Measurements from ENCODE around the gene EDRF1. TPM values are rescaled to one million over a fixed set of nuclear protein-coding genes. Genes with fewer than 3 reads are reported as not detected.

EDRF1 gene
- total and polyA plus RNA-seq, 2 of the 8 experiments (the other 6 are each of a cell fraction or from before 2014, with no cell fraction given) = 19.9 to 37.8 TPM

DNA sequence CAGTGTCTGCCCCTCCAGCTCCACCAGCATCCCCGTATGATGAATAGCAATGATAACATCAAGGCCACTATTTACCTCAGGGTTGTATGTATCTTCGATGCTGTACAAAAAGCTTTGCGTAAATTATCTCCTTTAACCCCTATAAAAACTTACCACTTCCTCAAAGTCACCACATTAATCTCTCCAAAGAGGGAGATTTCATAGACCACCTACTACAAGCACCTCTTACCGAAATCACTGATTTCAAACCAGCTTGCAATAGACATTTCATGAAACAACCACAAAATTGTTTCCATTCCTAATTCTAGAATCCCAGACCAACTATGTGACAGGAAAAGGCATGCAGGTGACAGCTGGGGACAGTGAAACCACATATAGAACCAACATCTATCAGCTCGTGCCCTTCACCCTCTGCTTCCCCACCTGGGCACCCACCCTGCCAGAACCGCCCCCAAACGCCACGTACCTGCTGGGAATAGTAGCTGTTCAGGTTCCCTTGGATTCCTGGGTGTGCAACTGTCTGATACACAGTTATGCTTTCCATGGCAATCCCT is 76.2 kb downstream of the EDRF1 start:
- DNase-seq (ENCODE audit: low read depth in 1 of 2, low spot score in 2 of 2) (no peak), FAIRE-seq (no peak)
- H3K23me2 ChIP-seq (ENCODE audit: low read depth, low read length) = no peaks in the 10 kb centered on the region
- H3K27me3 ChIP-seq (replicated peaks in 1 of 4; ENCODE audit: control insufficient read depth in 3 of 4, extremely low read depth in 1 of 4, insufficient read depth in 3 of 4, low read length in 3 of 4) = no peaks in the 10 kb centered on the region
- H4K8ac ChIP-seq (ENCODE audit: extremely low read depth, insufficient read depth, low read length) = no peak overlapping the region
- H3K27ac ChIP-seq (ENCODE audit: low read depth, low read length) = no peak overlapping the region
- no peaks in the 10 kb centered on the region for H3K4me1 ChIP-seq (replicated peaks in 1 of 4; ENCODE audit: control insufficient read depth in 3 of 4, insufficient read depth in 4 of 4, low read length in 3 of 4)
- no peak overlapping the region for H3K4me3 ChIP-seq (ENCODE audit: extremely low read depth in 1 of 4, insufficient read depth in 2 of 4, low read depth in 3 of 4, low read length in 4 of 4)
- no peak overlapping the region for H2BK5ac ChIP-seq (ENCODE audit: low read depth, low read length)
- H3K14ac ChIP-seq (ENCODE audit: insufficient read length) = no peak overlapping the region
- H3K79me1 ChIP-seq (ENCODE audit: low read depth, low read length) = no peaks in the 10 kb centered on the region
- CTCF ChIA-PET (ENCODE audit: partially characterized antibody) = interaction anchor here (1.0 to 1.8 kb wide), 3 partner anchors 9 to 1407 kb away, joined by 4 to 7 read pairs (median 4); no protein-coding TSS in a partner anchor
- POLR2A ChIA-PET (ENCODE audit: partially characterized antibody) = interaction anchor here (0.5 to 1.6 kb wide), 3 partner anchors 13 to 62 kb away, joined by 3 to 5 read pairs (median 4); partner anchors contain the start of gene UROS
- H3K4me2 ChIP-seq (ENCODE audit: insufficient read depth in 1 of 2, low read depth in 2 of 2, low read length in 2 of 2) = no peak overlapping the region
- H2BK15ac ChIP-seq (ENCODE audit: low read length) = no peak overlapping the region
- H2BK20ac ChIP-seq (ENCODE audit: low read length) = no peak overlapping the region
- no peak overlapping the region for H3K56ac ChIP-seq (replicated peaks; ENCODE audit: insufficient read length, low read depth, low read length)
- H2AK5ac ChIP-seq (ENCODE audit: low read depth, low read length) = no peak overlapping the region
- no peak overlapping the region for H3K18ac ChIP-seq (ENCODE audit: extremely low read depth, low read length)
- no peak overlapping the region for H4K5ac ChIP-seq (ENCODE audit: insufficient read length, low read depth, low read length)
- H3K23ac ChIP-seq (ENCODE audit: insufficient read length) = no peak overlapping the region
- no peak for TF ChIP-seq BRCA1 (IDR thresholded peaks at IDR 0.05; ENCODE audit: low read depth, low read length)
- no peak for TF ChIP-seq HDAC6 (IDR thresholded peaks at IDR 0.05; ENCODE audit: low read depth, low read length)
- TF ChIP-seq YY1 (IDR thresholded peaks at IDR 0.05; ENCODE audit: low read depth, low read length) = no peak
- no peak for TF ChIP-seq USF2 (IDR thresholded peaks at IDR 0.05; ENCODE audit: low read length)
- no peak for TF ChIP-seq KDM1A (IDR thresholded peaks at IDR 0.05; ENCODE audit: borderline replicate concordance, low read length)
- TF ChIP-seq CTBP2 (IDR thresholded peaks at IDR 0.05; ENCODE audit: borderline replicate concordance, insufficient read depth, insufficient read length, low read length) = no peak
- TF ChIP-seq POLR2A (IDR thresholded peaks at IDR 0.05; ENCODE audit: control extremely low read depth in 1 of 2, low read depth in 2 of 2, low read length in 2 of 2) = no peak
- TF ChIP-seq, protein P1, sequence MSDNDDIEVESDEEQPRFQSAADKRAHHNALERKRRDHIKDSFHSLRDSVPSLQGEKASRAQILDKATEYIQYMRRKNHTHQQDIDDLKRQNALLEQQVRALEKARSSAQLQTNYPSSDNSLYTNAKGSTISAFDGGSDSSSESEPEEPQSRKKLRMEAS (IDR thresholded peaks at IDR 0.05) = no peak
- TF ChIP-seq KDM5A (IDR thresholded peaks at IDR 0.05; ENCODE audit: low read length) = no peak
- no peak for TF ChIP-seq ZNF274 (IDR thresholded peaks at IDR 0.05; ENCODE audit: borderline replicate concordance, extremely low read depth, low read length)
- no peak overlapping the region for H3K9ac ChIP-seq (replicated peaks in 1 of 4; ENCODE audit: extremely low read depth in 1 of 4, low read depth in 3 of 4, low read length in 3 of 4)
- WGBS, 2 experiments (ENCODE audit: extremely low coverage in 1 of 2, insufficient coverage in 1 of 2, insufficient read length in 1 of 2, insufficient replicate concordance in 2 of 2, low coverage in 1 of 2, low lambda C conversion rate in 2 of 2, missing lambda C conversion rate in 1 of 2) = 91% methylated on average over 8 of the region's 8 CpGs; no CpG with 5 or more reads in 1 of the 2 experiments
- no peak overlapping the region for H4K91ac ChIP-seq (replicated peaks; ENCODE audit: insufficient read length, low read length)
- peaks cover 2 to 26% (median 9%) of the 10 kb centered on the region in 4 experiments; a peak in 7 of 8 replicates for H3K36me3 ChIP-seq (ENCODE audit: control insufficient read depth in 2 of 4, insufficient read depth in 4 of 4, low read length in 3 of 4)
- peaks cover 2% of the 10 kb centered on the region in 2 experiments for H4K20me1 ChIP-seq (replicated peaks in 1 of 2; ENCODE audit: control insufficient read depth in 1 of 2, insufficient read depth in 2 of 2, low read length in 2 of 2)
- H3K4ac ChIP-seq (replicated peaks; ENCODE audit: insufficient read length, low read depth, low read length) = no peak overlapping the region
- H2BK12ac ChIP-seq (ENCODE audit: low read depth, low read length) = no peak overlapping the region
- no peaks in the 10 kb centered on the region for H3K9me3 ChIP-seq (ENCODE audit: insufficient read depth in 2 of 2, low read depth in 1 of 2, low read length in 1 of 2)
- no peak overlapping the region for H2AFZ ChIP-seq (ENCODE audit: low read length)
- H3K79me2 ChIP-seq (ENCODE audit: control insufficient read depth in 1 of 2, insufficient read depth in 2 of 2, low read length in 2 of 2) = no peaks in the 10 kb centered on the region
- H2BK120ac ChIP-seq (replicated peaks; ENCODE audit: low read depth, low read length) = no peak overlapping the region
